Activated CD4-positive, alpha-beta T cell treated with anti-CD3 and anti-CD28 coated beads for 4 hours (primary cell): Measurements from ENCODE around the gene TTLL11.
A peak's percentile ranks its signal among the peaks of the same experiment; 100 is the strongest.
"Not testable (repeated sequence)": the region's sequence is repeated elsewhere in the genome, so short reads cannot be mapped to it uniquely, and the experiment has no call there.

Experiments used
- DNase-seq, 2 donors: peaks; one replicate each; pipeline ENCODE4 v3.0.0-alpha.2; 2020

Gene TTLL11

DNA sequence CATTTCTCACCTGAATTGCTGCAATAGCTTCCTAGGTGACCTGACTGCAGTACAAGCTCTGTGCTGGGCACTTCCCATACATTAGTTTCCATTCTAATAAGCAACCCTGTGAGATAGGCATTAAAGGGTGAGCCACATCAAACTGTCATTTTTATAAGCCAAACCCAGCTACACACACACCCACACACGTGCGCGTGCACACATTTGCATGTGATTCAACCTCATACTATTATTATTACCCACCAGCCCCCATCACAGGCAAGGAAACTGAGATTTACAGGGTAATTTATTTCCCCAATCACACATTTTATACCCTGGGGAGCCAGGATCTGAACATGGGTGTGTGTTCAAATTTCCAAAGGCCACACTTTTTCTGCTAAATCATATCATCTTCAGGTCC lies 93.6 kb downstream of the TTLL11 start:
- no peak for DNase-seq

DNA sequence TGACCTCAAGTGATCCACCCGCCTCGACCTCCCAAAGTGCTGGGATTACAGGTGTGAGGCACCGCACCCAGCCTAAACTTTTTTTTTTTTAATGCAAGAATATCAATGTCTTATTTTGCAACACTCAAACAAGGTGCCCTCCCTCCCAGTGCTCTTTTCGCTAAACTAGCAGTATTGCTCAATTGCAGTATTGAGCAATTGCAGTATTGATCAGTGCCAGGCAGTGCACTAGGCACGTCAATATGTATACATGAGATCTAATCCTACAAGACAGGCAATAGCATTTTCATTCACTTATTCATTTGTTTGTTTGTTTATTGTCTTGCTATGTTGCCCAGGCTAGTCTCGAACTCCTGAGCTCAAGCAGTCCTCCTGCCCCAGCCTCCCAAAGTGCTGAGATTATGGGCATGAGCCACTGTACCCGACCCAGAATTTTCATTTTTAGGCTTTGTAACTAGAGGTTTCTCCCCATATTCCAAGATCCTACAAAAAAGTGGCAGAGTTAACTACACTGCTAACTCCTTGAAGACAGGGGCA lies 94.5 kb downstream of the TTLL11 start:
- no peak for DNase-seq

GRCh38 chr9:121997791-121998190 lies 95.3 kb downstream of the TTLL11 start:
- DNase-seq: no peak

- no peak for DNase-seq
Observed at GRCh38 chr9:121996783-121997182, 96.3 kb downstream of the TTLL11 start.

DNA sequence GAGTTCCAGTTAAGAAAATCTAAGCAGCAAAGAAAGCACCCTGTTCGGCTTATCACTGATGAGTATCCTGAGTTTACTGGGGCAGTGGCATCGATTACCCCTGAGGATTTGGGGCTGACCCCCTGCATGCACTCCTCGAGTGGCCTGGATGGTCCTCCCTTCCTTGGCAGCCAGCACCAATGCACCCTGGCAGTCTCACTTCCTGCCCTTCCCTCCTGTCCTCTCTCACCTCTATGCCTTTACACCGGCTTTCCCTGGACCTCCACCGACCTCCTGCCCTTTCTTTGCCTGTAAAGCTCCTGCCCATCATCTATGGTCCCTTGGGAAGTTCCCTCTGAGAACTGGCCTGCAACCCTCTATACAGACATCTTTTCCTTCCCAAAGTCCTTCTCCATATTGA lies 97.1 kb downstream of the TTLL11 start:
- DNase-seq: no peak

DNA sequence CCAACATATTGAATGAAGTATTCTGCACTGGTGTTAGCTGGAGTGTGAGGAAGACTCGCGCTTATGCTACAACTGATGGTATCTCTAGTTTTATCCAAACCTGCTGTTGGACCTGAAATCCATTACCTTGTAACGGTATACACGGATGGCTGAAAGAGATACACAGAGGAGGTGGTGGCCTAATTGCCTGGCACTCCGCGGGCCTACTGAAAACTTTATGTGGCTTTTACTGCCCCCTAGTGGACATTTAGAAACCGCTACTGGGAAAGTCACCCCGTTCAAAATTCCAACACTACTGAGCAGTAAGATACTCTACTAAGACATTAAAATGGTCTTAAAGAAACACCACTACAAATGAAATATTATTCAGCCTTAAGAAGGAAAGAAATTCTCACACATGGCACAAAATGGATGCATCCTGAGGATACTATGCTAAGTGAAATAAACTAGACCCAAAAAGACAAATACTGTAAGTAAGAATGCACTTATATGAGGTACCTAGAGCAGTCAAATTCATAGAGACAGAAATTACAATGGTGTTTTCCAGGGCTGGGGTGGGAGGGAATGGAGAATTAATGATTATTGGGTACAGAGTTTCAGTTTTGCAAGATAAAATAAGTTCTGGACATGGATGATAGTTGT lies 100.4 kb downstream of the TTLL11 start:
- peak; percentile 18 to 35 for DNase-seq

DNA sequence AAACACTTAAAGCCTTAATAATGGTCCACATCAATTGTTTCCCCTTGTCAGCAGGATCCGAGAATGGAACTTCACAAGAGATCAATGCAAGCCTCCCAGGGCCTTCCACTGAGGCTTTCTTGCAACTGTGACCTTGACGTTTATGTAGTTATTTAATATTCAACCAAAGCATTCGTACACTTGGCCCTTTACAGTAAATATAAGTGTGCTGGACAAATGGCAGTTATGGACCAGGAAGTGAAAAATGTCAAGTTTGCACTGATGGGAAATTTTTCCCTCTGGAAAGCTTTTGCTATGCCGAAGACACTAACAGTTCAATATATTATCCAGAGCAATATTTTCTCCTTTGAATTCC lies 101.8 kb downstream of the TTLL11 start:
- DNase-seq: no peak

GRCh38 chr9:121990600-121991306 lies 102.4 kb downstream of the TTLL11 start:
- no peak for DNase-seq

GRCh38 chr9:121989010-121989409 lies 104.1 kb downstream of the TTLL11 start:
- no peak for DNase-seq

DNA sequence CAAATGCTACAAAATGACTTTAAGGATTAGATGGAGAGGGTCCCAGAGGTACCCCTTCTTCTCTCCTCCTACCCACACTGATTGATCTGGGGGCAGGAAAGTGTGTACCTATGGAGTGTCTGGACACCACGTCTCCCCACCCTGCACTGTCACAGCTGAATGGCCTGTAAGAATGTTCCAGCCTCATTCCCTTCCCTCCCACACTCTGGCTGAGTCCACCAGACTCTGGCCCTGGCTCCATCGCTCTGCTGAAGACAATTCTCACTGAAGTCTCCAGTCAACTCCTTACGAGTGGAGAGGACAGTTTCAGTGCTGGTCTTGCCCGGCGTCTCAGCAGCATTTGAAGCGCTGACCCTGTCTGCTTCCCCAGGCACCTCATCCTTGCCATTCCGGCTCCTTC lies 105.8 kb downstream of the TTLL11 start:
- DNase-seq: no peak

- no peak for DNase-seq
Observed at GRCh38 chr9:121985792-121986494, 107.2 kb downstream of the TTLL11 start.

- no peak for DNase-seq
Observed at GRCh38 chr9:121984726-121985402, 108.2 kb downstream of the TTLL11 start.

GRCh38 chr9:121983736-121984135 lies 109.4 kb downstream of the TTLL11 start:
- no peak for DNase-seq

DNA sequence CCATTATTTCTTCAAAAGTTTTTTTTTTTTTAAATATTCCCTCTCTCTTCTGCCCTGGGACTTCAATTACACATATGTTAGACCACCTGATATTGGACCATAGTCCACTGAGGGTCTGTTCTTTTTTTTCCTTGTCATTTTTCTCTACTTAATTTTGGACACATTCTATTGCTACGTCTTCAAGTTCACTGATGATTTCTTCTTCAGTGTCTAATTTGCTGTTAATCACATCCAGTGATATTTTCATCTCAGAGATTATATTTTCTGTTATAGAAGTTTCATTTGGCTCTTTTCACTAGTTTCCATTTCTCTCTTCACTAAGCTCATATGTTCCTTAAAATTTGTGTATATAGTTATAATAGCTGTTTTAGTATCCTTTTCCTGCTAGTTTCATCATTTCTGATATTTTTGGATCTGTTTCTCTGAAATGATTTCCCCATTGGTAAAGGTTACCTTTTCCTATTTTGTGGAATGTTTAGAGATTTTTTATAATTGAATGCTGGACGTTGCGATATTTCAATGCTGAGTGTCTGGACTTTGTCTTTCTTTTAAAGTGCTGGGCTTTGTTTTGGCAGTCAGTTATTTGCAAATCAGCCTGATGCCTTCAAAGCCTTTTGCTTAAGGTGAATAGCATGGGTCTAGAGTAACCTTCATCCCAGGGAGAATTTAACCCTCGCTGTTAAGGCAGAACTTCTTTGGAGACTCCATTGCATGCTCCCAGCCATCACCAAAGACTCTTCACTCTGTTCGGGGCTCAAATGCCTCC lies 111.8 kb downstream of the TTLL11 start:
- DNase-seq: no peak

DNA sequence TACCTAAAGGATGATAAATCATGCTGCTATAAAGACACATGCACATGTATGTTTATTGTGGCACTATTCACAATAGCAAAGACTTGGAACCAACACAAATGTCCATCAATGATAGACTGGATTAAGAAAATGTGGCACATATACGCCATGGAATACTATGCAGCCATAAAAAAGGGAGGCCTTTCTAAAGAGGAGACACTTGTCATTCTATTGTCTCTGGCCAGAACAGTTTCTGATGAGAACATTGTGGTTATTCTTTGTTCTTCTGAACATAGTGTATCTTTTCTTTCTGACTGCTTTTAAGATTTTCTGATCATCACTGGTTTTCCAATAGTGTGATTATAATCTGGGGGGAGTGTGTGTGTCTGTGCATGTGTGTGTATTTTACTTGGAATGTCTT lies 112.4 kb downstream of the TTLL11 start:
- DNase-seq: not testable (repeated sequence)

GRCh38 chr9:121979736-121980135 lies 113.4 kb downstream of the TTLL11 start:
- DNase-seq: no peak

- no peak for DNase-seq
Observed at GRCh38 chr9:121976751-121977150, 116.4 kb downstream of the TTLL11 start.

- no peak for DNase-seq
Observed at GRCh38 chr9:121975801-121976277, 117.3 kb downstream of the TTLL11 start.

DNA sequence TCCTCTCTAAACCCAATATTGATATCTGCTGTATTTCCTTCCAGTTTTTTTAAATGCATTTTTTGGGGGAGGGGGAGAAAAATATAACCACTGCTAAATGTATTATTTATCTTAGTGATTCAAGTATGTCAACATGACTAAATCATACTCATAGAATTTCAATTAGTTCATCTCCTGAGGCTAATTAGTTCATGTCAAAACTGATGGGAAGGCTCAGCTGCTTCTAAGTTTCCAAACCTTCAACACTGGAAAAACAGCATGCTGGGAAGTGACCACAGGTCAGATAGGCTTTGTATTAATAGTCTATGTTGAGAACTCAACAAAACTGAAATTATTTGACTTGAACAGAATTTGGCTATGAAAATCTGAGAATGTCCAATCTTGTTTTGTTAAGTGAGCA lies 118.7 kb downstream of the TTLL11 start:
- no peak for DNase-seq

DNA sequence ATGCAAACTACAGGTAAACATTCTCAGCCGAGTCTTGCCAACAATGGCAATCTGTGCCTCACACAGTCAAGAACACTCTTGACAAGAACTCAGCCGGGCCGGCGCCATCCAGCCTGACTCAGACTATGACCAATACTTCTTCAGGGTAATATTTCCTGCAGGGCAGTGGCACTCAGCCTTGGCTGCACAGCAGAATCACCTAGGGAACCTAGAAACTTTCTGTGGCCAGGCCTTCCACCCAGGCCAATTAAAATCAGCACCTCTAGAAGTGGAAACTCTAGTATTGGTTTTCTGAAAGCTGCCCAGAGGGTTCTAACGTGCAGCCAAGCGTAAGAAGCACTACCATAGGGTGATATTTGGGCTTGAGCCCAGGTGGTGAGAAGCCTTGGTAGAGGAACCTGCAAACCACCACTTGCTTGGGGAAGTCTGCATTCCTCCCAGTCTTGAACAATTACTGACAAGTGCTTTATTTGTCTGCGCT lies 120.6 kb downstream of the TTLL11 start:
- DNase-seq: no peak

GRCh38 chr9:121968056-121968455 lies 125.1 kb downstream of the TTLL11 start:
- DNase-seq: no peak

- no peak for DNase-seq
Observed at GRCh38 chr9:121966706-121967105, 126.4 kb downstream of the TTLL11 start.
